Vagina (tissue), 2 donors: ENCODE measurements around the gene ABI1. TPM values are rescaled to one million over a fixed set of nuclear protein-coding genes. Genes with fewer than 3 reads are reported as not detected.

Experiments used
- DNase-seq, 2 donors: peaks; one replicate each; pipeline ENCODE4 v3.0.0-alpha.2; 2017; ENCODE audit errors: extremely low spot score in 2 of 2
- H3K27ac ChIP-seq: fragments of 200-600 bp; sonication (generic); one replicate; pipeline ENCODE4 v1.5.1; 2019
- H3K27me3 ChIP-seq: fragments of 200-600 bp; sonication (generic); one replicate; pipeline ENCODE4 v1.5.1; 2019
- H3K36me3 ChIP-seq, 2 donors: fragments of 200-600 bp; sonication (generic); one replicate each; pipeline ENCODE4 v1.5.1; 2017 to 2019
- H3K4me1 ChIP-seq: fragments of 200-600 bp; sonication (generic); one replicate; pipeline ENCODE4 v1.5.1; 2019
- H3K4me3 ChIP-seq, 2 donors: fragments of 200-600 bp; sonication (generic); 1 replicate in 1 of 2; 2 replicates in 1 of 2; pipeline ENCODE4 v1.5.1; 2016 to 2019
- H3K9me3 ChIP-seq: fragments of 200-600 bp; sonication (generic); one replicate; pipeline ENCODE4 v1.5.1; 2019
- POLR2A ChIP-seq, 2 donors: fragments of 450-650 bp; IDR thresholded peaks; one replicate each; pipeline ENCODE4 v1.6.1; 2017; ENCODE audit warnings: antibody characterized with exemption in 2 of 2, mild to moderate bottlenecking in 2 of 2, moderate library complexity in 2 of 2
- POLR2AphosphoS5 ChIP-seq, 2 donors: sonication (generic); formaldehyde crosslinking; IDR thresholded peaks; one replicate each; pipeline ENCODE4 v1.9.0; 2017; ENCODE audit warnings: antibody characterized with exemption in 2 of 2, mild to moderate bottlenecking in 2 of 2, low read depth in 1 of 2; ENCODE audit not compliant: insufficient read depth in 1 of 2
- intact Hi-C: fragments of 100-400 bp; cut with DNase I; formaldehyde crosslinking; loops from one replicate; pipeline ENCODE4 v1.15.1; 2023
- total RNA-seq: library from RNA; depleted of rRNA; stranded (reverse); fragments of >200 nt; gene quantifications from one replicate; pipeline ENCODE4 v1.2.3, GENCODE V29; 2016
- TF ChIP-seq, protein P1 (sequence below), 3 experiments: fragments of 450-650 bp in 2 of 3; fragments of 200-600 bp in 1 of 3; sonication (generic) in 1 of 3; IDR thresholded peaks; one replicate each; pipeline ENCODE4 v1.5.1; 2017 to 2019; ENCODE audit warnings: antibody characterized with exemption in 3 of 3, mild to moderate bottlenecking in 2 of 3, moderate library complexity in 2 of 3

The ABI1 gene
- total RNA-seq, 1 donor from 2014 or later, result 26.0 TPM

DNA sequence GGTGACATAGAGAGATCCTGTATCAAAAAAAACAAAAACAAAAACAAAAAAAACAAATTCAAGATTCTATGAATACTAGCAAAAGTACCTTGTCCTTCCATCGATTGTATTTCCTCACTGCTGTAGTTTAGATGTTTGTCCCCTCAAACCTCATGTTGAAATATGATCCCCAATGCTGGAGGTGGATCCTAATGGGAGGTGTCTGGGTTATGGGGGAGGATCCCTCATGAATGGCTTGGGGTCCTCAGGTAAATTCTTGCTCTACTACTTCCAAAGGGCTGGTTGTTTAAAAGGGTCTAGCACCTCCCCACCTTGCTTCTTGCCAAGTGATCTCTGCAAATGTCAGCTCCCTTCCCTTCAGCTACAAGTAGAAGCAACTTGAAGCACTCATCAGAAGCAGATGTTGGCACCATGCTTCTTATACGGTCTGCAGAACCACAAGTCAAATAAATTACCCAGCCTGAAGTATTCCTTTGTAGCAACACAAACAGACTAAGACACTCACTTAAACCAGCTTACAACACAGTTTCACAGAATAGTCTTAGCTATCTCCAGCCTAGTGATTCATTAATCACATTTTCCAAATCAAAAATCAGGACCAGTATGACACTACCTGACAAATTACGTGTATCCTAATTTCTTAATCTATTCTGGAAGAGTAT is 20.7 kb downstream of the ABI1 start:
- Histone ChIP-seq H3K4me3 (no peak overlapping the region), H3K36me3 (no peaks in the 10 kb centered on the region), H3K27ac (no peak overlapping the region), H3K9me3 (no peaks in the 10 kb centered on the region), H3K4me1 (peaks cover 19% of the 10 kb centered on the region), H3K27me3 (no peaks in the 10 kb centered on the region)
- DNase-seq, result no peak
- intact Hi-C loops, result no loop called here
- no peak for TF ChIP-seq POLR2AphosphoS5 (IDR thresholded peaks at IDR 0.05; ENCODE audit: insufficient read depth in 1 of 2, low read depth in 1 of 2)
- TF ChIP-seq, protein P1, sequence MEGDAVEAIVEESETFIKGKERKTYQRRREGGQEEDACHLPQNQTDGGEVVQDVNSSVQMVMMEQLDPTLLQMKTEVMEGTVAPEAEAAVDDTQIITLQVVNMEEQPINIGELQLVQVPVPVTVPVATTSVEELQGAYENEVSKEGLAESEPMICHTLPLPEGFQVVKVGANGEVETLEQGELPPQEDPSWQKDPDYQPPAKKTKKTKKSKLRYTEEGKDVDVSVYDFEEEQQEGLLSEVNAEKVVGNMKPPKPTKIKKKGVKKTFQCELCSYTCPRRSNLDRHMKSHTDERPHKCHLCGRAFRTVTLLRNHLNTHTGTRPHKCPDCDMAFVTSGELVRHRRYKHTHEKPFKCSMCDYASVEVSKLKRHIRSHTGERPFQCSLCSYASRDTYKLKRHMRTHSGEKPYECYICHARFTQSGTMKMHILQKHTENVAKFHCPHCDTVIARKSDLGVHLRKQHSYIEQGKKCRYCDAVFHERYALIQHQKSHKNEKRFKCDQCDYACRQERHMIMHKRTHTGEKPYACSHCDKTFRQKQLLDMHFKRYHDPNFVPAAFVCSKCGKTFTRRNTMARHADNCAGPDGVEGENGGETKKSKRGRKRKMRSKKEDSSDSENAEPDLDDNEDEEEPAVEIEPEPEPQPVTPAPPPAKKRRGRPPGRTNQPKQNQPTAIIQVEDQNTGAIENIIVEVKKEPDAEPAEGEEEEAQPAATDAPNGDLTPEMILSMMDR (IDR thresholded peaks at IDR 0.05), result no peak
- no peak for TF ChIP-seq POLR2A (IDR thresholded peaks at IDR 0.05)

DNA sequence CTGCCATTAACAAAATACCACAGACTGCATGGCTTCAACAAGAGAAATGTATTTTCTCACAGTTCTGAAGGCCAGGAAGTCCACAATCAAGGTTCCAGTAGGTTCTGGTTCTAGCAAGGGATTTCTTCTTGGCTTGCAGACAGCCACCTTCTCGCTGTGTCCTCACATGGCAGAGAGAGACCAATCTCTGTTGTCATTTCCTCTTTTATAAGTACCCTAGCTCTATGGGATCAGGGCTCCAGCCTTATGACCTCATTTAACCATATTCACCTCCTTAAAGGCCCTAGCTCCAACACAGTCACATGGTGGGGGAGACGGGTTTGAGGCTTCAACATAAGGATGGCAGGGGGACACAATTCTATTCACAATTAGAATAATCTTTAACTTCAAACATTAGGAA is 23.6 kb downstream of the ABI1 start:
- H3K4me3 ChIP-seq, result no peak overlapping the region
- no peak for DNase-seq
- intact Hi-C loops, result no loop called here
- H3K9me3 ChIP-seq, result no peaks in the 10 kb centered on the region
- H3K27ac ChIP-seq, result no peak overlapping the region
- no peaks in the 10 kb centered on the region for H3K27me3 ChIP-seq
- peaks cover 30% of the 10 kb centered on the region for H3K4me1 ChIP-seq
- no peaks in the 10 kb centered on the region for H3K36me3 ChIP-seq
- no peak for TF ChIP-seq POLR2AphosphoS5 (IDR thresholded peaks at IDR 0.05; ENCODE audit: insufficient read depth in 1 of 2, low read depth in 1 of 2)
- TF ChIP-seq, protein P1 (IDR thresholded peaks at IDR 0.05), result no peak
- TF ChIP-seq POLR2A (IDR thresholded peaks at IDR 0.05), result no peak

DNA sequence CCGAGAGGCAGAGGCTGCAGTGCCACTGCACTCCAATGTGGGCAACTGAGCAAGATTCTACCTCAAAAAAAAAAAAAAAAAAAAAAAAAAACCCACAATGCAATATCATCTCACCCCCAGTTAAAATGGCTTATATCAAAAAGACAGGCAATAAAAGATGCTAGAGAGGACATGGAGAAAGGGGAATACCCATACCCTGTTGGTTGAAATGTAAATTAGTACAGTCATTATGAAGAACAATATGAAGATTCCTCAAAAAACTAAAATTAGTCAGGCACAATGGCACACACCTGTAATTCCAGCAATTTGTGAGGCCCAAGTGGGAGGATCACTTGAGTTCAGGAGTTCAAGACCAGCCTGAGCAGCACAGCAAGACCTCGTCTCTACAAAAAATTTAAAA is 25.7 kb downstream of the ABI1 start:
- Histone ChIP-seq H3K36me3 (no peaks in the 10 kb centered on the region), H3K4me1 (peaks cover 15% of the 10 kb centered on the region), H3K27me3 (no peaks in the 10 kb centered on the region), H3K4me3 (no peak overlapping the region), H3K9me3 (no peaks in the 10 kb centered on the region), H3K27ac (no peak overlapping the region)
- DNase-seq, result no peak
- TF ChIP-seq POLR2A (IDR thresholded peaks at IDR 0.05), result no peak
- TF ChIP-seq, protein P1 (IDR thresholded peaks at IDR 0.05), result no peak
- TF ChIP-seq POLR2AphosphoS5 (IDR thresholded peaks at IDR 0.05; ENCODE audit: insufficient read depth in 1 of 2, low read depth in 1 of 2), result no peak
- intact Hi-C loops, result no loop called here

DNA sequence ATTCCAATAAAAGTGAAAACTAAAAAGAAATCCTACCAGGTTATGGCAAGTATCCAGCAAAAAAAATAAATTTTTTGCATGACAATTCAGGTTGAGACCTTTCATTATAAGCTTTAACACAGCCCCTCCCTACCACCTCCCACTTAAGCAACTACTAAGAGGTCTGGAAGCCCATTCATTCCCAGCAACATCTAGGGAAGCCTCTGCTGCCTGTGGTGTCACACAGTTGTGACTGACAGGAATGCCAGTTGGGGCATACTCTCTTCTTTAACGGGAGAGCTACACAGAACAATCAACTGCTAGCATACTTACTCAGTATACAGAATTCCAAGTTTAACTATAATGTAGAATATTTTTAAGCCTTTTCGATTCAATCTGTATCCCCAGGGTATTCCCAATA is 27.8 kb downstream of the ABI1 start:
- Histone ChIP-seq H3K9me3 (no peaks in the 10 kb centered on the region), H3K4me1 (peaks cover 11% of the 10 kb centered on the region), H3K27me3 (no peaks in the 10 kb centered on the region), H3K36me3 (no peaks in the 10 kb centered on the region), H3K27ac (no peak overlapping the region), H3K4me3 (no peak overlapping the region)
- intact Hi-C loops, result no loop called here
- DNase-seq, result no peak
- no peak for TF ChIP-seq POLR2AphosphoS5 (IDR thresholded peaks at IDR 0.05; ENCODE audit: insufficient read depth in 1 of 2, low read depth in 1 of 2)
- TF ChIP-seq, protein P1 (IDR thresholded peaks at IDR 0.05), result no peak

DNA sequence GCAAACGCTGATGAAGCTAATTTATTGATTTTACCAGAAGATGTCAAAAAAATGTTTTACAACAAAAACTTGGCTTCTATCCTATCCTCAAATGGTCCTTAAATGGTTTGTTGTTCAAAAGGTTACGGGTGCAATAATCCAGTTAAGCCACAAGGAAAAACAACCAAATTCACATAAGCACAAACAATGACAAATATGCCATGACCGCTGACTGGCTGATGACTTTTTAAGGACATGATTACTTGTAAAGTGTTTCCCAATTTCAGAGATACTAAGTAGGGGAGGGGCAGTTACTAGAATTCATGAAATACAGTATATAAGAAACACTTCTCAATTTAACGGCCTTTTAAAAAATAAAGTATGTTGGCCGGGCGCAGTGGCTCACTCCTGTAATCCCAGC is 28.8 kb downstream of the ABI1 start:
- Histone ChIP-seq H3K27ac (no peak overlapping the region), H3K4me3 (no peak overlapping the region), H3K36me3 (no peaks in the 10 kb centered on the region), H3K9me3 (no peaks in the 10 kb centered on the region), H3K4me1 (peaks cover 11% of the 10 kb centered on the region), H3K27me3 (no peaks in the 10 kb centered on the region)
- intact Hi-C loops, result no loop called here
- no peak for DNase-seq
- TF ChIP-seq, protein P1 (IDR thresholded peaks at IDR 0.05), result no peak
- TF ChIP-seq POLR2A (IDR thresholded peaks at IDR 0.05) (no peak), POLR2AphosphoS5 (IDR thresholded peaks at IDR 0.05; ENCODE audit: insufficient read depth in 1 of 2, low read depth in 1 of 2) (no peak)
